KBM-7 (cell line): ENCODE data around the gene KYAT1.

ENCODE experiments used
- DNase-seq: peaks from one replicate; pipeline ENCODE4 v3.0.0-alpha.2; 2015
- in situ Hi-C: fragments of 300-500 bp; cut with MboI; formaldehyde crosslinking; loops from 2 replicates; pipeline ENCODE4 v1.14.3; 2020; ENCODE audit warnings: low sequenced_read_pairs, low pct_unique_long_range_greater_than_20kb, mixed read lengths

KYAT1 gene

DNA sequence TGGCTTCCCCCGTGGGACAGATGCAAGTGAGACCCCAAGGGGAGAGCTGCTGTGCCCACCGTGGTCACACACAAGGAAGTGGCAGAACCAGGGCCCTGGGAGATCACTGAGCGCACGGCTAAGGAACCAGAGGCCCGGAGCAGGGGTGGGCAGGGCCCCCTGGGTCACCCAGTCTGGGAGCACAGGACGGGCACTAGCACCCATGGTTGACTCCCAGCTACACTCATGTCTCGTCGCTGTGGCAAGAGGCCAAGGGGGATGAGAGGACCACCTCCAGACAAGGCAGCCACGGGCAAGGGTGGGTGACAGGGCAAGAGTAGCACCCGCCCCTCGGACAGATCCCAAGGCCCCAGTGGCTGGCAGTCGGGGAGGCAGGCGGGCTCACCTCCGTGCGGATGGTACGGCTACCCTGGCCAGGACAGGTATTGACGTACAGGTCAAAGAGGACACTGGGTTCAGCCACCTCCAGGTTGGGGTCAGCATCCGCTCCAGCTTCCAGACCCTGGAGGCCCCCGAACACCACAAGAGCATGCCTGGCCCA, 58.3 kb downstream of the KYAT1 start:
- in situ Hi-C loops, result no loop called here
- DNase-seq, result no peak

DNA sequence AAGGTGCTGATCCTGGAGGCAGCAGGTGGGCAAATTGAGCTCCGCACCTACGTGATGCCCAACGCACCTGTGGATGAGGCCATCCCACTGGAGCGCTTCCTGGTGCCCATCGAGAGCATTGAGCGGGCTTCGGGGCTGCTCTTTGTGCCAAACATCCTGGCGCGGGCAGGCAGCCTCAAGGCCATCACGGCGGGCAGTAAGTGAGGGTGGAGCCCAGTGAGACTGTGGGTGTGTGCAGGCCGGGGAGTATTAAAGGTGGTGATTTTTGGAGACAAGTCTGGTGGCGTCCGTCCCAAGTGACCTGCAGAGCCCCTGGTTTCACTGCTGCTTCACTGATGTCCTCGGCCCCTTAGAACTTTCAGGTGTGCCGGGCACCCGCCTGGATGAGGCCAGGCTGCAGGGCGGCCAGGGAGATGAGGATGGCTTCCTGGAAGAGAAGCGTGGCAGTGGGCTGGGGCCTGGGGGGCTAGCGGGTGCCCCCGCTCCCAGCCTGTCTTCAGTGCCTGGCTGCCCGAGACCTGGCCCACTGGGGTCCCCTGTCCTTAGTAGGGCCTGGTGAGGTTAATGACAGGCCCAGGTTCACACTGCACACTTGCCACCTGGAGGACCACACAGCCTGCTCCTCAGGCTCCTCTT, 59.2 kb downstream of the KYAT1 start:
- DNase-seq, result no peak
- in situ Hi-C loops, result no loop called here

DNA sequence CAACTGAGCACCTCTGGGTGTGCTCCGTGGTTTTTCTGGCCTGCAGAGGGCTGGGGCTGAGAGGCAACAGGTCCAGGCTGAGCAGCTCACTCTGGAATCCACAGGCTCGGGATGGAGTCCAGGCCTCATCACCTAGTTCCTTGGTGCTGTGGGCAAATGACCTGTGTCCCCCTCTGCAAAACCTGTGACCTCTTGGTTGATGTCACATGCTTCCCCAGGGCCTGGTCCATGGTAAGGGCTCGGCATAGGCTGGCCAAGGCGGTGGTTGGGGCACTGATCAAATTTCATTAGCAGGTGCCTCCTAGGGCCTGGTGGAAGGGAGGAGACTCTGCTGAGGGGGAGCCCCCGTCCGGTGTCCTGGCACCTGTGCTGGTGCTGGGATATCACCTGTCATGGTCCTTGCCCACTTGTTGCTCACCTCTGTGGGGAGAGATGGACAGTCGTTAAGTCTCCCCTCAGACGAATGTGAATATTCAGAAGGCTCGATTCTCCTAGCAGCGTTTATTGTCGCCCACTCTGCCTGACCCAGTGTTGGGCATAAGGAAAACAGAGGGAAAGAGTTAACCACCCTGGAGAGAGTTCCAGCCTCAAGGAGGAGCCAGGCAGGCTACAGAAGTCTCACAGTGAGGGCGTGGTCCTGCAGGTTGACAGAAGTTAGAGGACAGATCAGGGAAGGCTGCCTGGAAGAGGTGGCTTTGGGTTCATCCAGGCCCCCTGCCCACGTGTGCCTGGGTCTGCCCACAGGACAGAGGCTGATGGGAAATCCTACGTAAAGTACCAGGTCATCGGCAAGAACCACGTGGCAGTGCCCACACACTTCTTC, 60.0 kb downstream of the KYAT1 start:
- DNase-seq, result no peak
- in situ Hi-C loops, result no loop called here

DNA sequence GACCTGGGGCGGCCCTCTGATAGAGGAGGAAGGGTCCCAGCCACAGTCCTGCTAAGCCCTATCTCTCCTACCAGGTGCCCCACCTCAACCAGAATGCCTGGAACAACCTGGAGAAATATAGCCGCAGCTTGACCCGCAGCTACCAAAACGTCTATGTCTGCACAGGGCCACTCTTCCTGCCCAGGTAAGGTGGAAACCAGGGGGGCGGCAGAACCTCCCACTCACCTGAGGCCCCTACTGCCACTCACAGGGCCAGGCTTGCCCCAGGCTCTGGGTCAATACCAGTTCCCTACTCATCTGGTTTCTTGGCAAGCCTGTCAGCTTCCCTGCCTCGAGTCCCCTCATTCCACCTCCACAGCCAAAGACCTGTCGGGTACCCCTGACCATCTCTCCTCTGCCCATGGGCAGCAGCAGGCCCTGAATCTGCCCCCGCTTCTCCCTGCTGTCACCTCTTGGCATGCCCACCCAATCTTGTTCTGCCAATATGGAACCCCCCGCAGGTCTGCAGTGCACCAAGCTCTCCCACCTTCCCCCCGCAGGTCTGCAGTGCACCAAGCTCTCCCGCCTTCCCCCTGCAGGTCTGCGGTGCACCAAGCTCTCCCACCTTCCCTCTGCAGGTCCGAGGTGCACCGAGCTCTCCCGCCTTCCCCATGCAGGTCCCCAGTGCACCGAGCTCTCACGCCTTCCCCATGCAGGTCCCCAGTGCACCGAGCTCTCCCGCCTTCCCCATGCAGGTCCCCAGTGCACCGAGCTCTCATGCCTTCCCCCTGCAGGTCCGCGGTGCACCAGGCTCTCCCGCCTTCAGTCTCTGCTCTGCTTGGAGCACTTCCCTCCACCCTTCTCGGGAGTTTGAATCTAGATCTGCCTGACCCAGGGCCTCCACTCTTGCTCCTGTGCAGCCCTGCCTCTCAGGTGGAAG, 60.8 kb downstream of the KYAT1 start:
- no peak for DNase-seq
- in situ Hi-C loops, result no loop called here

DNA sequence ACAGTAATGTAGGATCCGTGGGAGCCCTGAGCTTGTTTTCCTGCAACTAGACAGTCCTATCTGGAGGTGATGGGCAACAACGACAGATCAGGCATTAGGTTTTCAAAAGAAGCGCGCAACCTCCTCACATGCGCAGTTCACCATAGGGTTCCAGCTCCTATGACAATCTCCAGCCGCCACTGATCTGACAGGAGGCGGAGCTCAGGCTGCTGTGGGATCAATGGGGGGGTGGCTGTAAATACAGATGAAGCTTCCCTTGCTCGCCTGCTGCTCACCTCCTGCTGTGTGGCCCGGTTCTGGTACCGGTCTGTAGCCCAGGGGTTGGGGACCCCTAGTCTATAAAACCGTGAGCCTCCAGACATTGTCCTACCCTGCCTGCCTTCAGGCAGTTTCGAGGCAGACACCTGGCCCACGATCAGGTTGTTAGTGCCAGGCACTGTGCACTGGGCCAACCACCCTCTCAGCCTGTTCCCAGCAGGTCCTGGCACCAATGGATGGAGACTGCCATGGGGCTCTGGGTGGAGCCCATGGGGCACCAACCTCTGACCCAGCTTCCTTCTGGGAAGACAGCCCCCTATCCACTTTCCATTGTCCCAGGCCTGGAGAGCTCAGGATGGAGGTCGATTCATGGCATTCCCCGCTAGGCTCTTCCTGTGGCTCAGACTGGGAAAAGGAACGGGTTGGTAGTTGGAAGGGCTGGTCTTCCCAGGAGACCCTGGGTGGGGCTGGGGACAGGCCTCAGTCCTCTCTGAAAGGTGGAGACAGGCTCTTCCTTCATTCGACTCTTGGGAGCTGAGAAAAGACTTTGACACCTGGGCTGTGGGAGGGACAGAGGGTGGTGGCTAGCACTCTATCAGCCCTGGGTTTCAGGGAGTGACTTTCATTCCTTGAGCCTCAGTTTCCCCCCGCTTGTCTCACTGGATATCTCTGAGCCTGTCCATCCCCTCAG, 61.8 kb downstream of the KYAT1 start:
- in situ Hi-C loops, result no loop called here
- peak; percentile 28 for DNase-seq

DNA sequence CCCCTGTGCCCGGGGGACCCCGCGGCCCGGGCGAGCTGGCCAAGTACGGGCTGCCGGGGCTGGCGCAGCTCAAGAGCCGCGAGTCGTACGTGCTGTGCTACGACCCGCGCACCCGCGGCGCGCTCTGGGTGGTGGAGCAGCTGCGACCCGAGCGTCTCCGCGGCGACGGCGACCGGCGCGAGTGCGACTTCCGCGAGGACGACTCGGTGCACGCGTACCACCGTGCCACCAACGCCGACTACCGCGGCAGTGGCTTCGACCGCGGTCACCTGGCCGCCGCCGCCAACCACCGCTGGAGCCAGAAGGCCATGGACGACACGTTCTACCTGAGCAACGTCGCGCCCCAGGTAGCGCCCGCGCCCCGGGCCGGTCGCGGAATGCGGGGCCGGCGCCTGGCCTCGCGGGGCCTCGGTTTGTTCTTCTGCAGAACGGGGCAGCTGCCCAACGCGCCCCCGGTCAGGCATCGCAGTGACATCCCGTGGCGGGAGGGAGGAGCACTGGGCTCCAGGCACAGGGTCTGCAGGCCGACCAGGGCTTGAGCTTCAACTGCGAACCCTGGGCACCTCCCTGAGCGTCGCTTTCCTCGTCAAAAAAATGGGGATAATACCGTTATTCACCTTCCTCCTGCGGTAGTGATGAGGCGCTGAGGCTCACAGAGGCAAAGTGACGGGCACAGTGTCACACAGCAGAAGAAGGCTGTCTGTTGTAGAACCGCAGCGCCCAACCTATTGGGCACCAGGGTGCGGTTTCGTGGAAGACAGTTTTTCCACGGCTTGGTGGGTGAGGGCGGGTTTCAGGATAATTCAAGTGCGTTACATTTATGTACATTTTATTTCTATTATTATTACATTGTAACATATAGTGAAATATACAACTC, 62.7 kb downstream of the KYAT1 start:
- in situ Hi-C loops, result no loop called here
- DNase-seq, result peak; percentile 44

DNA sequence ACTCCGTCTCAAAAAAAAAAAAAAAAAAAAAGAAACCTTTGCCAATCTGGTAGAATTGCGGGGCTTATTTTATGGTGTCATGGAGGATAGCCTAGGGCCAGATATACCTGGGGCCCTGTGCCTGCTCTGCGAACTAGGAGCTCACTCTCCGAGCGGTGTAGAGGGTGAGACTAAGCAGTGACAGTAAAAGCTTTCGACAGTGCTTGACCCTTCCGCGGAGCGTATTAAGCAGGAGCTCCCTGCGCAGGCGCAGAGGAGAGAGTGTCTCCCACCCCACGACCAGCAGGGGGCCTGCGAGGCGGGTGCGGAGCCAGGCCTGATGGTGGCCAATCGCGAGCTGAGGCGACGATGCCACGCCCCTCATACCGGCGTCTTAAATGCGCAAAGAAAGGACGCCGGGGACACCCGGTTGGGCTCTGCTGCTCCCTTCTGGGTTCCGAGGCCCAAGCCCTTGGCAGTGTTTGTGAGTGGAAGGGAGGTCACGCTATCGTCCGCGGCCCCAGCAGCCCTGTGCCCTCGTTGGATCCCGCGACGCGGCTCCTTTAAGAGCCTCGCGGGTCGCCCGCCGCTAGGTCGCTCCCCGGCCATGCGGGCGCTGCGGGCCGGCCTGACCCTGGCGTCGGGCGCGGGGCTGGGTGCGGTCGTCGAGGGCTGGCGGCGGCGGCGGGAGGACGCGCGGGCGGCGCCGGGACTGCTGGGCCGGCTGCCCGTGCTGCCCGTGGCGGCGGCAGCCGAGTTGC, 63.5 kb downstream of the KYAT1 start, which contains the start of gene ENDOG:
ENDOG (plus strand) TSS at position 402 of the 740 bp plus-strand sequence; CDS start at position 587, 185 bp downstream.
- in situ Hi-C loops, result no loop called here
- peak; percentile 98 for DNase-seq

DNA sequence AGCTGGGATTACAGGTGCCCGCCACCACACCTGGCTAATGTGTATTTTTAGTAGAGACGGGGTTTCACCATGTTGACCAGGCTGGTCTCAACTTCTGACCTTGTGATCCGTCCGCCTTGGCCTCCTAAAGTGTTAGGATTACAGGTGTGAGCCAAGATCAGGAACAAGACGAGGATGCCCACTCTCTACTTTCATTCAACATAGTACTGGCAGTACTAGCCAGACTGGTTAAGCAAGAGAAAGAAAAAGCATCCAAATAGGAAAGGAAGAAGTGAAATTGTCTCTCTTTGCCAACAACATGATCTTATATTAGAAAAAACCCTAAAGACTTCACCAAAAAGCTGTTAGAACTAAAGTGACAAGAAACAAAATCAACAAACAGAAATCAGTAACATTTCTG, 70.9 kb downstream of the KYAT1 start:
- in situ Hi-C loops, result no loop called here

DNA sequence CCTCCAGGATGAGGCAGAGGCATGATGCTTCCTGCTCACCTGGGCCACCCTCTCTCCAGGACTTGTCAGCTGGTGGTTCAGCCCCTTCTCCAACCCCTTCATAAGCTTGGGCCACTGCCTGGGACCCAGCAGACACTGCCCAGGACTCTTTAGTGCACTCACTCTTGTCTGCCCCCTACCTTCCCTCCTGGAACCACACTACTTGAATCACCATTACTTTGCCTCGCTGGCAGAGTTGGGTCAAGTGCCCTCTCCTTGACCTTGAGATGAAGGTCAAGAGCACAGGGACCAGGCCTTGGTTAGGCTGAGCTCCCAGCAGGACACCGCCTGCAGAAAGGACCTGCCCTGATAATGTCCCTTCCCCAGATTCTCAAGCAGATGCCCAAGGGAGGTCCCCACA, 71.9 kb downstream of the KYAT1 start:
- in situ Hi-C loops, result no loop called here

More for the DNA sequence above, 70.9 kb downstream of the KYAT1 start:
- no peak for DNase-seq

DNA sequence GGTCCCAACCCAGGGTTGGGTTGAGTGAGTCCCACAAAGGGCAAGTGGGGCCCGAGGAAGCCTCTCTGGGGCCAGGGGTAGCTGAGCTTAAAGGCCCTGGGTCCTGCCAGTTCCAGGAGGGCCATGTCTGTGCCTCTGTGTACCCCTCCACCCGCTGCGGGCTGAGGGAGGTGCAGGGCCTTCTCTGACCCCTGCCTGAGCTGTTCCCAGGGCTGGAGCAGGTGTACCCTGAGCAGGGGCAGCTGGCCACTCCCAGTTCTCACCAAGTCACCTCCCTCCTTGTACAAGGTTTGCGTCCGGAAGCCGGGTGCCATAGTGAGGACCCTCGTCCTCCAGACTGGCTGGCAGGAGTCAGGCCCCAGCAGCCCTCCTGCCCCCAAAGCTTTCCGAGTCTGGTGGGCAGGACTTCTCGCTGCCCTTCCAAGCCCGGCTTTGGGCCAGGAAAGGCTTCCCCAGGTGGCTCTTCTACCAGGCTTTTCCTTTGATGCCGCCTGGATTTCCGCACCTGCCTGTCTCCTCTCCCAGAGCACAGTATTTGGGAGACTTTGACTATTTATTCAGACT, 72.6 kb downstream of the KYAT1 start:
- no peak for DNase-seq

More for the DNA sequence above, 71.9 kb downstream of the KYAT1 start:
- no peak for DNase-seq

DNA sequence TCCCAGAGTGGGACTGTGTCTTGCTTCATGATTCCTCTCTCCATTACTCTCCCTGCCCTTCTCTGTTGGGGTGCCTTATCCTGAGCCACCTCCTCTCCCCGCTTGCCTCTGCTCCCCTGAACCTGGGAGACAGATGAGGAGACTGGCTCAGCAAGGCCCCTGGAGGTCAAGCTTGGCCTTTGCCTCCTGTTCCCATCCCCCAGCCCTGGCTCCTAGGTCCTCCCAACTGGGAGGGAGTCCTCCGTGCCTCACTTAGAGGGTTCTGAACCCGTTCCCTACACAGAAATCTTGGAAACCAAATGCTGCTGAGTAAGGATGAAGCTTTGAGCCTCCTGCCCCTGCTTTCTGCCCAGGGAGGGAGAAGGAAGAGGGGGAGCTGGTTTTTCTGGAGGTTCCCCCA, 73.2 kb downstream of the KYAT1 start:
- in situ Hi-C loops, result no loop called here
- DNase-seq, result no peak

More for the DNA sequence above, 72.6 kb downstream of the KYAT1 start:
- in situ Hi-C loops, result no loop called here

DNA sequence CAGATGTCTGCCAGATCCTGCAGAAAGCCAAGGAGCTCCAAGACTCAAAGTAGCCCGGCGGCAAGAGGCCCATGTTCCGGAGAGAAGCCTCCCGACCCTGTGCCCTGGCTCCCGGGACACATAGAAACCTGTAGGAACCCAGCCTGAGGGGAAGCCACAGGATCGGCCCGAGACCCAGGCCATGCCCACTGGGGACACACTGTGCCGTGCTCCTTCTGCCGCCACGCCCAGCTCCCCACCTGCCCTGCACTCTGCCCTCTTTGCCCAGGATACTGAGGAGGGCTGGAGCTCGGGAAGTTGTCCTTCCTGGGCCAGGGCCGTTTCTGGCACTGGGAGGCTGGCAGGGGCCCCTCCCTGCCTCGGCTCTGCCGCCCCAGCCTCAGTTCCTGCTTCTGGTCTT, 73.9 kb downstream of the KYAT1 start:
- DNase-seq, result no peak
- in situ Hi-C loops, result no loop called here

DNA sequence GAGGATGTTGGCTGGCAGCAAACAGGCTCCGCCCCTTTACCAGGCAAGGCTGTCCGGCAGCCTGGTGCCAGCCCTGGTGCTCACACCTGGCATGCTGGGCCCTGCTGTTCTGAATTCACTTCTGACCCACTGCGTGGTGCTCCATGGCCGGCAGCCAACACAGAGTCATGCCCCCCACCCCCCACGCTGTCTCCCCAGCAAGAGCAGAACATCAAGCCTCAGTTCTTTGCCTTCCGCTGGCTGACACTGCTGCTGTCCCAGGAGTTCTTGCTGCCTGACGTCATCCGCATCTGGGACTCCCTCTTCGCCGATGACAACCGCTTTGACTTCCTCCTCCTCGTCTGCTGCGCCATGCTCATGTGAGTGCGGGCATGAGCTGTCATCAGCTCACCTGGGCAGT, 76.1 kb downstream of the KYAT1 start:
- in situ Hi-C loops, result no loop called here
- DNase-seq, result no peak

DNA sequence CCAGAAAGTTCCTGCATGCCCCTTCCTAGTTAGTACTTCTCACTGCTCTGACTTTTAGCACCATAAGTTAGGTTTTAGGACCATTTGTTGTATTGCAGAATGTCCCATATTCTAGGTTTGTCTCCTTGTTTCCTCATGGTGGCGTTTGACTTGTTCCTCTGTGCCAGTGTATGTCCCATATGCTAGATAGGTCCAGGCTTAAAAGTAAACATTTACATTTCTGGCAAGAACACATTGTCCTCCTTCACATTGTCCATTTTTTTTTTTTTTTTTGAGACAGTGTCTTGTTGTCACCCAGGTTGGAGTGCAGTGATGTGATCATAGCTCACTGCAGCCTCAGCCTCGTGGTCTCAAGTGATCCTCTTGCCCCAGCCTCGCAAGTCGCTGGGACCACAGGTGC, 79.3 kb downstream of the KYAT1 start:
- in situ Hi-C loops, result no loop called here
- DNase-seq, result no peak

DNA sequence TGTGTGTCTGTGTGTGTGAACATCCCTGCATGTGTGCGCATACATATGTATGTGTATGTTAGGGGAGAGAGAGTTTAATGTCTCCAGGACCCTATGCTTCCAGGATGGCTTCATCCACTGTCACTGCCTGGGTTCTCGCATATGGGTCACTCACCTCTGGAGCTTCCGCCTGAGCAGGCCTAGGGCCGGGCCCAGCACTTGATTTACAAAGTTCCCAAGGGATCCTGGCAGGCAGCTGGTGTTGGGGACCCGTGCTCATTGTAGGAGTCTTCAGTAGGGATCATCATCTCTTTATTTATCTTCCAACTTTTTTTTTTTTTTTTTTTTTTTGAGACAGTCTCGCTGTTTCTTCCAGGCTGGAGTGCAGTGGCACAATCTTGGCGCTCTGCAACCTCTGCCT, 81.7 kb downstream of the KYAT1 start:
- in situ Hi-C loops, result no loop called here
- DNase-seq, result no peak

DNA sequence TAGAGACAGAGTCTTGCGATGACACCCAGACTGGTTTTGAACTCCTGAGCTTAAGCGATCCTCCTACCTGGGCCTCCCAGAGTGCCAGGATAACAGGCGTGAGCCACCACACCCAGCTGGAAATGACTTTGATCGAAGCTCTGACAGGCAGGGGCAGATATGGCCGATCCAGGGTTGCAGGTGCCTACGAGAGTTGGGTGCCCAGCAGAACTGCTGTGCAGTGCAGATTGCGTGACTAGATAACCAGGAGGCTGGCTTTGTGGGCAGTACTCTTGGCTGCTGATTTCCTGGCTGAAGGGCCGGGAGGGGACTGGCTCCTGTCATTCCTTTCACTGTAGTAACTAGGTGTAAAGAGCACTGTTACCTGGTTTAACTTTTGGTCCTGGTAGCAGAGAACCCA, 82.9 kb downstream of the KYAT1 start:
- in situ Hi-C loops, result no loop called here
- no peak for DNase-seq
